COLO829 (cell line): ENCODE results near the gene FAM118B.

ENCODE experiments used
- DNase-seq: peaks from one replicate; pipeline ENCODE4 v3.0.0; 2012; ENCODE audit warnings: low spot score

The FAM118B gene

GRCh38 chr11:126211236-126212088, at the start of gene FAM118B, which contains the start of gene RPUSD4:
FAM118B (plus strand) TSS chr11:126211782; CDS start chr11:126235002, 23,220 bp downstream.
RPUSD4 (minus strand) TSS chr11:126211650; CDS start chr11:126211638, 12 bp downstream.
- DNase-seq: peak; percentile 99

- no peak for DNase-seq
These were observed 49.1 kb upstream of the FAM118B start for GRCh38 chr11:126162306-126163030.

- DNase-seq: peak; percentile 12
These were observed 48.4 kb upstream of the FAM118B start for GRCh38 chr11:126163074-126163700.

GRCh38 chr11:126163779-126164178, 47.8 kb upstream of the FAM118B start:
- no peak for DNase-seq

- DNase-seq: no peak
These were observed 46.8 kb upstream of the FAM118B start for GRCh38 chr11:126164781-126165180.

- DNase-seq: no peak
These were observed 46.3 kb upstream of the FAM118B start for GRCh38 chr11:126165311-126165720.

GRCh38 chr11:126165757-126166156, 45.8 kb upstream of the FAM118B start:
- no peak for DNase-seq

- DNase-seq: no peak
These were observed 45.2 kb upstream of the FAM118B start for GRCh38 chr11:126166413-126166812.

- DNase-seq: no peak
These were observed 44.1 kb upstream of the FAM118B start for GRCh38 chr11:126167488-126167887.

- no peak for DNase-seq
These were observed 42.3 kb upstream of the FAM118B start for GRCh38 chr11:126169291-126169690.

GRCh38 chr11:126172596-126173038, 39.0 kb upstream of the FAM118B start:
- DNase-seq: no peak

- DNase-seq: no peak
These were observed 38.3 kb upstream of the FAM118B start for GRCh38 chr11:126173257-126173656.

- no peak for DNase-seq
These were observed 36.8 kb upstream of the FAM118B start for GRCh38 chr11:126174816-126175215.

GRCh38 chr11:126175393-126175792, 36.2 kb upstream of the FAM118B start:
- DNase-seq: no peak

GRCh38 chr11:126176853-126177470, 34.6 kb upstream of the FAM118B start:
- no peak for DNase-seq

- no peak for DNase-seq
These were observed 29.4 kb upstream of the FAM118B start for GRCh38 chr11:126181939-126182730.

- no peak for DNase-seq
These were observed 28.7 kb upstream of the FAM118B start for GRCh38 chr11:126182787-126183445.

GRCh38 chr11:126185259-126186024, 26.1 kb upstream of the FAM118B start:
- no peak for DNase-seq

GRCh38 chr11:126186025-126186698, 25.4 kb upstream of the FAM118B start:
- DNase-seq: no peak
